ENCODE data around the gene SPAG16.

GRCh38 chr2:213806125-213806726, 522.0 kb downstream of the SPAG16 start:
- peak in 1 of 3 experiments; percentile 43 for TF ChIP-seq CTCF (IDR thresholded peaks at IDR 0.05)
- no peak for TF ChIP-seq POLR2A (IDR thresholded peaks at IDR 0.05)

All from testis (tissue), 2 donors.